HG02943 (cell line): ENCODE results near the gene SHC3.

Experiments
- ATAC-seq: cut with Tn5 transposase; IDR thresholded peaks from one replicate; pipeline ENCODE4 v1.9.1; 2021; ENCODE audit warnings: mild to moderate bottlenecking, low read depth, moderate library complexity; ENCODE audit not compliant: unreplicated experiment

Gene SHC3

GRCh38 chr9:89186960-89187359, 8.3 kb upstream of the SHC3 start:
- ATAC-seq: no peak

- ATAC-seq: no peak
These were observed 7.4 kb upstream of the SHC3 start for GRCh38 chr9:89185980-89186379.

- no peak for ATAC-seq
These were observed 4.5 kb upstream of the SHC3 start for GRCh38 chr9:89183146-89183545.

- ATAC-seq: no peak
These were observed 3.8 kb upstream of the SHC3 start for GRCh38 chr9:89182369-89182768.

- ATAC-seq: no peak
These were observed 1.5 kb upstream of the SHC3 start for GRCh38 chr9:89179895-89180734.

- ATAC-seq: no peak
These were observed 899 bp upstream of the SHC3 start for GRCh38 chr9:89179540-89179894.

GRCh38 chr9:89178830-89179539, 367 bp upstream of the SHC3 start:
- ATAC-seq: no peak

GRCh38 chr9:89177012-89177943, 1.3 kb downstream of the SHC3 start:
- ATAC-seq: no peak

- ATAC-seq: no peak
These were observed 2.8 kb downstream of the SHC3 start for GRCh38 chr9:89175828-89176261.

GRCh38 chr9:89174291-89174690, 4.3 kb downstream of the SHC3 start:
- ATAC-seq: no peak

- no peak for ATAC-seq
These were observed 5.5 kb downstream of the SHC3 start for GRCh38 chr9:89173072-89173471.

- no peak for ATAC-seq
These were observed 6.2 kb downstream of the SHC3 start for GRCh38 chr9:89172398-89172797.

- ATAC-seq: no peak
These were observed 6.9 kb downstream of the SHC3 start for GRCh38 chr9:89171693-89172092.

GRCh38 chr9:89171231-89171630, 7.4 kb downstream of the SHC3 start:
- ATAC-seq: no peak

- no peak for ATAC-seq
These were observed 9.5 kb downstream of the SHC3 start for GRCh38 chr9:89168901-89169813.

- ATAC-seq: no peak
These were observed 10.8 kb downstream of the SHC3 start for GRCh38 chr9:89167788-89168187.

GRCh38 chr9:89166852-89167251, 11.8 kb downstream of the SHC3 start:
- ATAC-seq: no peak

GRCh38 chr9:89165880-89166279, 12.7 kb downstream of the SHC3 start:
- no peak for ATAC-seq

- ATAC-seq: no peak
These were observed 13.3 kb downstream of the SHC3 start for GRCh38 chr9:89165341-89165740.

GRCh38 chr9:89161221-89161620, 17.4 kb downstream of the SHC3 start:
- no peak for ATAC-seq
